ENCODE measurements around the gene VPS13D.

DNA sequence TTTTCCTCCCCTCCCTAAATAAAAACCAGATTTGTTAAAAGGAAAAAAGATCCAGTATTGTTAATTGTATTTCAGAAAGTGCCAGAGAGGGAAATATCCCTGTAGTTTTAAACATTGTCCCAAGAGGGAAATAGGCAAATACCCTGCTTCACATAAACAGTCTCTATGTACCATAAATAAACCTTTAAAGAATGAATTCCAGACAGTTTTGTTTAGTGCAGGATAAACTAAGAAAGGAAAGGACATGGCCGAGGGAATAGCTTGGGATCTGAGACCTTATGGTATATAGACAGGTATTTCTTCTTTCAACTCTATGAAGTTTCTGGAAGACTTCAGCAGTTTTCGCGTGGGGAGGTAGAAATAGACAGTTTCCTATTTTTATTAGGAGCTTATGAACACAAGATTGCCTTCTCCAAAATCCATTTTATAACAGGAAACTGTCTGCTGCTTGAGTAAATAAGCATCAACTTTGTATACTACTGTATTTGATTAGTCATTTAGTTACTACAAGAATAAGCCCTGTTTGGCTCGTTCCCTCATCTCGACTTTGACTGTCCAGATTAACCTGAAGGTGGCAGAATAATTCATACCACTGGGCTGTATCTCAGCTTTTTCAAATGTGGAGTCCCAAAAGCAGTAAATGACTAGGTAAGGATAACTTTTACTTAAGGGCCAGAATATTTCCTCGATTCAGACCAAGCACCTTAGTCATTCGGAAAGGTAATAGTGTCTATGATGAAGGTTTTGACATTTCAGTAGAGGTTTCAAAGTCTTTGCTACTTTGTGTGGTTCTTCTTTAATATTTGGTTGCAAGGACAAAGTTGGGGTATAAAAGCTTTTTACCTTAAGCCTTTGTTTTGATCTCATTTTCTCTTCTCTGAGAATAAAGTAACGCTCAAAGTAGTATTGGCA is 177.5 kb downstream of the VPS13D start:
- TF ChIP-seq NFIC (IDR thresholded peaks at IDR 0.05) (no peak), CEBPB (IDR thresholded peaks at IDR 0.05) (no peak), YY1 (IDR thresholded peaks at IDR 0.05; ENCODE audit: low read depth) (no peak), RAD21 (IDR thresholded peaks at IDR 0.05; ENCODE audit: low read depth) (peak; percentile 52), EGR1 (IDR thresholded peaks at IDR 0.05) (no peak), TAF1 (IDR thresholded peaks at IDR 0.05; ENCODE audit: low read depth) (no peak), ZBTB7A (IDR thresholded peaks at IDR 0.05; ENCODE audit: low read depth) (no peak), CREB1 (IDR thresholded peaks at IDR 0.05; ENCODE audit: low read depth) (no peak), EP300 (IDR thresholded peaks at IDR 0.05; ENCODE audit: borderline replicate concordance) (no peak), FOXM1 (IDR thresholded peaks at IDR 0.05; ENCODE audit: borderline replicate concordance, low read depth) (no peak)
- TF ChIP-seq, protein P1, sequence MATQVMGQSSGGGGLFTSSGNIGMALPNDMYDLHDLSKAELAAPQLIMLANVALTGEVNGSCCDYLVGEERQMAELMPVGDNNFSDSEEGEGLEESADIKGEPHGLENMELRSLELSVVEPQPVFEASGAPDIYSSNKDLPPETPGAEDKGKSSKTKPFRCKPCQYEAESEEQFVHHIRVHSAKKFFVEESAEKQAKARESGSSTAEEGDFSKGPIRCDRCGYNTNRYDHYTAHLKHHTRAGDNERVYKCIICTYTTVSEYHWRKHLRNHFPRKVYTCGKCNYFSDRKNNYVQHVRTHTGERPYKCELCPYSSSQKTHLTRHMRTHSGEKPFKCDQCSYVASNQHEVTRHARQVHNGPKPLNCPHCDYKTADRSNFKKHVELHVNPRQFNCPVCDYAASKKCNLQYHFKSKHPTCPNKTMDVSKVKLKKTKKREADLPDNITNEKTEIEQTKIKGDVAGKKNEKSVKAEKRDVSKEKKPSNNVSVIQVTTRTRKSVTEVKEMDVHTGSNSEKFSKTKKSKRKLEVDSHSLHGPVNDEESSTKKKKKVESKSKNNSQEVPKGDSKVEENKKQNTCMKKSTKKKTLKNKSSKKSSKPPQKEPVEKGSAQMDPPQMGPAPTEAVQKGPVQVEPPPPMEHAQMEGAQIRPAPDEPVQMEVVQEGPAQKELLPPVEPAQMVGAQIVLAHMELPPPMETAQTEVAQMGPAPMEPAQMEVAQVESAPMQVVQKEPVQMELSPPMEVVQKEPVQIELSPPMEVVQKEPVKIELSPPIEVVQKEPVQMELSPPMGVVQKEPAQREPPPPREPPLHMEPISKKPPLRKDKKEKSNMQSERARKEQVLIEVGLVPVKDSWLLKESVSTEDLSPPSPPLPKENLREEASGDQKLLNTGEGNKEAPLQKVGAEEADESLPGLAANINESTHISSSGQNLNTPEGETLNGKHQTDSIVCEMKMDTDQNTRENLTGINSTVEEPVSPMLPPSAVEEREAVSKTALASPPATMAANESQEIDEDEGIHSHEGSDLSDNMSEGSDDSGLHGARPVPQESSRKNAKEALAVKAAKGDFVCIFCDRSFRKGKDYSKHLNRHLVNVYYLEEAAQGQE (IDR thresholded peaks at IDR 0.05; ENCODE audit: low read depth): no peak
- TF ChIP-seq, protein P2, sequence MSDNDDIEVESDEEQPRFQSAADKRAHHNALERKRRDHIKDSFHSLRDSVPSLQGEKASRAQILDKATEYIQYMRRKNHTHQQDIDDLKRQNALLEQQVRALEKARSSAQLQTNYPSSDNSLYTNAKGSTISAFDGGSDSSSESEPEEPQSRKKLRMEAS (IDR thresholded peaks at IDR 0.05): no peak
- TF ChIP-seq, protein P3, sequence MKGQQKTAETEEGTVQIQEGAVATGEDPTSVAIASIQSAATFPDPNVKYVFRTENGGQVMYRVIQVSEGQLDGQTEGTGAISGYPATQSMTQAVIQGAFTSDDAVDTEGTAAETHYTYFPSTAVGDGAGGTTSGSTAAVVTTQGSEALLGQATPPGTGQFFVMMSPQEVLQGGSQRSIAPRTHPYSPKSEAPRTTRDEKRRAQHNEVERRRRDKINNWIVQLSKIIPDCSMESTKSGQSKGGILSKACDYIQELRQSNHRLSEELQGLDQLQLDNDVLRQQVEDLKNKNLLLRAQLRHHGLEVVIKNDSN (IDR thresholded peaks at IDR 0.05): no peak
